Endothelial cell of umbilical vein (primary cell): ENCODE data around the gene NIPBL. TPM values are rescaled to one million over a fixed set of nuclear protein-coding genes. Genes with fewer than 3 reads are reported as not detected.

ENCODE experiments used
- BruUV-seq: library from RNA; stranded (reverse); fragments of 400-500 nt; replicated peaks from 2 replicates; lab custom pipeline; 2021; lab: Mats Ljungman, UMichigan
- CTCF ChIA-PET: fragments of 300-600, 350-600 bp; sonication (Branson Sonifier 250); formaldehyde crosslinking; loops from one replicate; lab custom pipeline; 2021; ENCODE audit warnings: antibody characterized with exemption, inconsistent platforms; lab: Charles Lee
- POLR2A ChIA-PET: fragments of 300-600, 350-600 bp; sonication (Branson Sonifier 250); formaldehyde crosslinking; loops from one replicate; lab custom pipeline; 2021; ENCODE audit warnings: antibody characterized with exemption, inconsistent platforms; lab: Charles Lee
- DNase-seq: peaks from one replicate; pipeline ENCODE4 v3.0.0-alpha.2; 2011; ENCODE audit warnings: low read depth, low spot score
- FAIRE-seq: peaks from 2 replicates; lab custom pipeline; 2011; peaks lifted over from hg19 to GRCh38; lab: Jason Lieb, UNC
- H2AFZ ChIP-seq: 2 replicates; pipeline ENCODE4 v1.6.0; 2012; ENCODE audit warnings: low read depth, low read length, control low read depth, inconsistent platforms
- H3K27ac ChIP-seq: 2 replicates; pipeline ENCODE4 v1.5.1; 2011; ENCODE audit warnings: low read depth, mild to moderate bottlenecking, control low read depth, low read length, moderate library complexity; ENCODE audit not compliant: insufficient read depth
- H3K27me3 ChIP-seq, 2 experiments: 2 replicates each; pipeline versions ENCODE4 v1.6.0 to v1.6.1; 2011; ENCODE audit warnings: low read length in 2 of 2, mixed read lengths in 1 of 2; ENCODE audit not compliant: control insufficient read depth in 2 of 2, insufficient read depth in 2 of 2
- H3K36me3 ChIP-seq, 2 experiments: 2 replicates in 1 of 2; 3 replicates in 1 of 2; pipeline ENCODE4 v1.5.1; 2011; ENCODE audit warnings: low read length in 2 of 2, mild to moderate bottlenecking in 1 of 2, moderate library complexity in 1 of 2; ENCODE audit not compliant: control insufficient read depth in 2 of 2, insufficient read depth in 2 of 2; ENCODE audit errors: extremely low read depth in 1 of 2
- H3K4me1 ChIP-seq: 3 replicates; pipeline ENCODE4 v1.5.1; 2011; ENCODE audit warnings: mild to moderate bottlenecking, low read length; ENCODE audit not compliant: control insufficient read depth, insufficient read depth; ENCODE audit errors: extremely low read depth
- H3K4me2 ChIP-seq: 2 replicates; pipeline ENCODE4 v1.6.1; 2011; ENCODE audit warnings: low read length, control low read depth, mixed read lengths; ENCODE audit not compliant: insufficient read depth
- H3K4me3 ChIP-seq, 3 experiments: fragments of 200-600 bp in 1 of 3; sonication (generic), shearing (Covaris generic) in 1 of 3; replicated peaks in 1 of 3; 2 replicates each; pipeline ENCODE4 v1.5.1; 2011 to 2016; ENCODE audit warnings: control low read depth in 3 of 3, low read length in 3 of 3, mild to moderate bottlenecking in 2 of 3, inconsistent platforms in 1 of 3, low read depth in 1 of 3, moderate library complexity in 1 of 3; ENCODE audit not compliant: insufficient read depth in 1 of 3
- H3K79me2 ChIP-seq: 2 replicates; pipeline ENCODE4 v1.6.0; 2012; ENCODE audit warnings: low read length, inconsistent platforms; ENCODE audit not compliant: control insufficient read depth, insufficient read depth
- H3K9ac ChIP-seq: replicated peaks from 2 replicates; pipeline ENCODE3; 2011; ENCODE audit warnings: low read length, control low read depth; ENCODE audit not compliant: insufficient read depth; ENCODE audit errors: extremely low read depth
- H3K9me1 ChIP-seq: replicated peaks from 3 replicates; pipeline ENCODE4 v1.6.0; 2011; ENCODE audit warnings: mild to moderate bottlenecking, low read length; ENCODE audit not compliant: control insufficient read depth, insufficient read depth; ENCODE audit errors: extremely low read depth
- H3K9me3 ChIP-seq: replicated peaks from 2 replicates; pipeline ENCODE4 v1.5.1; 2012; ENCODE audit warnings: low read length, inconsistent platforms; ENCODE audit not compliant: control insufficient read depth, insufficient read depth
- H4K20me1 ChIP-seq: replicated peaks from 2 replicates; pipeline ENCODE3; 2011; ENCODE audit warnings: mild to moderate bottlenecking, low read length; ENCODE audit not compliant: control insufficient read depth, insufficient read depth; ENCODE audit errors: extremely low read depth
- JUN ChIP-seq: IDR thresholded peaks from 2 replicates; pipeline ENCODE4 v1.6.1; 2011; ENCODE audit warnings: borderline replicate concordance, low read depth; ENCODE audit not compliant: insufficient read length, insufficient read depth
- dilution Hi-C: fragments of 300-500 bp; cut with MboI; formaldehyde crosslinking; loops from one replicate; pipeline ENCODE4 v1.15.0; 2019; ENCODE audit warnings: low sequenced_read_pairs; ENCODE audit not compliant: extremely low pct_ligation_motif_present
- intact Hi-C: fragments of 100-400 bp; cut with micrococcal nuclease; formaldehyde crosslinking; loops from one replicate; pipeline ENCODE4 v1.10.0; 2022
- polyA plus RNA-seq, 4 experiments: library from polyadenylated mRNA; depleted of rRNA in 3 of 4; stranded (reverse) in 3 of 4; unstranded in 1 of 4; fragments of >200 nt; gene quantifications; 2 replicates each; pipeline versions ENCODE4 v1.2.1 to v1.2.3, GENCODE V29; 2011 to 2012; ENCODE audit warnings: missing spikeins in 1 of 4
- total RNA-seq: library from RNA; stranded (reverse); gene quantifications from 2 replicates; pipeline ENCODE4 v1.2.3, GENCODE V29; 2021
- TF ChIP-seq, protein P1 (sequence below), 2 donors: IDR thresholded peaks; 1 replicate in 1 of 2; 2 replicates in 1 of 2; pipeline ENCODE4 v1.5.1; 2011; ENCODE audit warnings: low read length in 2 of 2, mild to moderate bottlenecking in 2 of 2, moderate library complexity in 2 of 2, control low read depth in 1 of 2, inconsistent platforms in 1 of 2, low read depth in 1 of 2; ENCODE audit not compliant: insufficient read depth in 1 of 2; ENCODE audit errors: extremely low read depth in 1 of 2

Gene NIPBL
- total and polyA plus RNA-seq, 2 donors (not counting 3 experiments of a cell fraction or from before 2014, with no cell fraction given): 15.5 to 50.7 TPM

DNA sequence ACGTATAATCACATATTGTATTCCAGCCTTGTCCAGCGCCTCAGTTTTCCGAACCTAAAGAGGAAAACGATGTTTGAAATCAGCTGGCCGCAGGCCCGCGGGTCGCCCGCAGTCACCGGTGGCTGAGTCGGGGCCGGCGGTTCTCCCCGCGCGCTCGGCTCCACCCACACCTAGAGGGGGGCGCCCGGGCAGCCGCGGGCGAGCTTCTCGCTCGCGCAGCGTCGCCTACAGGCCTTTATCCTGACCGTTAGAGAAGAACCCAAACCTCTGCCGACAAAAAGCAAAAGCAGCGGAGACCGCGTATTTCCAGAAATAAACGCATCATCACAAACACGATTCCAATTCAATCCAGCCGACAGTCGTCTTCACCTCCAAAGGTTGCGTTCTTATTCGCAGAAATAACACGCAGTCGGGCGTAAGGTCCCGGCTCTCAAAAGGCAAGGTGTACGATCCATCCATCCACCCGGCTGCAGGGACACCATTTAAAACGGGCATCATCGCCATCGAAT, 725 bp upstream of the NIPBL start:
- ChIA-PET POLR2A (no interaction called here), CTCF (interaction anchor here (0.7 to 4.5 kb wide), 14 partner anchors 10 to 634 kb away, joined by 3 to 28 read pairs (median 4); partner anchors contain the start of gene NADK2)
- H3K79me2 ChIP-seq: peaks cover 86% of the 10 kb centered on the region
- FAIRE-seq: peak; percentile 44
- H3K9ac ChIP-seq: peak overlapping the region; percentile 94
- H3K9me1 ChIP-seq: no peaks in the 10 kb centered on the region
- dilution Hi-C loops (no loop called here), intact Hi-C loops (loop anchor here (1.0 to 10.0 kb wide), 6 partner anchors 68 to 839 kb away; partner anchors contain the start of genes CPLANE1, LMBRD2, NADK2 and SKP2)
- TSS peak; percentile 39 for BruUV-seq
- peak overlapping the region; percentile 83 for H3K27ac ChIP-seq
- peak overlapping the region; percentile 95 for H3K4me2 ChIP-seq
- H4K20me1 ChIP-seq: peaks cover 12% of the 10 kb centered on the region
- no peaks in the 10 kb centered on the region for H3K27me3 ChIP-seq
- H3K4me3 ChIP-seq: peak overlapping the region; percentile 80 to 99 (median 92)
- DNase-seq: peak; percentile 85
- no peaks in the 10 kb centered on the region for H3K36me3 ChIP-seq
- TF ChIP-seq, protein P1, sequence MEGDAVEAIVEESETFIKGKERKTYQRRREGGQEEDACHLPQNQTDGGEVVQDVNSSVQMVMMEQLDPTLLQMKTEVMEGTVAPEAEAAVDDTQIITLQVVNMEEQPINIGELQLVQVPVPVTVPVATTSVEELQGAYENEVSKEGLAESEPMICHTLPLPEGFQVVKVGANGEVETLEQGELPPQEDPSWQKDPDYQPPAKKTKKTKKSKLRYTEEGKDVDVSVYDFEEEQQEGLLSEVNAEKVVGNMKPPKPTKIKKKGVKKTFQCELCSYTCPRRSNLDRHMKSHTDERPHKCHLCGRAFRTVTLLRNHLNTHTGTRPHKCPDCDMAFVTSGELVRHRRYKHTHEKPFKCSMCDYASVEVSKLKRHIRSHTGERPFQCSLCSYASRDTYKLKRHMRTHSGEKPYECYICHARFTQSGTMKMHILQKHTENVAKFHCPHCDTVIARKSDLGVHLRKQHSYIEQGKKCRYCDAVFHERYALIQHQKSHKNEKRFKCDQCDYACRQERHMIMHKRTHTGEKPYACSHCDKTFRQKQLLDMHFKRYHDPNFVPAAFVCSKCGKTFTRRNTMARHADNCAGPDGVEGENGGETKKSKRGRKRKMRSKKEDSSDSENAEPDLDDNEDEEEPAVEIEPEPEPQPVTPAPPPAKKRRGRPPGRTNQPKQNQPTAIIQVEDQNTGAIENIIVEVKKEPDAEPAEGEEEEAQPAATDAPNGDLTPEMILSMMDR (IDR thresholded peaks at IDR 0.05; ENCODE audit: extremely low read depth in 1 of 2, insufficient read depth in 1 of 2, low read depth in 1 of 2, low read length in 2 of 2): peak; percentile 43 to 73
- TF ChIP-seq JUN: no peak
- peaks cover 30% of the 10 kb centered on the region for H3K4me1 ChIP-seq
- H2AFZ ChIP-seq: peak overlapping the region; percentile 75
- no peaks in the 10 kb centered on the region for H3K9me3 ChIP-seq
